GM12878 (cell line): ENCODE measurements around the gene STX7. TPM values are rescaled to one million over a fixed set of nuclear protein-coding genes. Genes with fewer than 3 reads are reported as not detected.

ENCODE experiments used
- ATF7 ChIP-seq: fragments of 450-650 bp; IDR thresholded peaks from 2 replicates; pipeline ENCODE4 v1.6.1; 2016; ENCODE audit warnings: low read depth, mild to moderate bottlenecking
- CBX5 ChIP-seq: sonication (generic); IDR thresholded peaks from 2 replicates; pipeline ENCODE4 v1.6.1; 2016; ENCODE audit warnings: low read depth, moderate library complexity, mild to moderate bottlenecking, inconsistent platforms
- CEBPB ChIP-seq, 2 experiments: fragments of 150-350 bp in 1 of 2; IDR thresholded peaks; 2 replicates each; pipeline ENCODE4 v1.6.1; 2012 to 2014; ENCODE audit warnings: low read depth in 2 of 2, low read length in 2 of 2, borderline replicate concordance in 1 of 2, inconsistent platforms in 1 of 2
- CREB1 ChIP-seq: IDR thresholded peaks from 2 replicates; pipeline ENCODE4 v1.6.1; 2012; ENCODE audit warnings: low read depth, mild to moderate bottlenecking, inconsistent platforms
- E2F8 ChIP-seq: fragments of 450-650 bp; IDR thresholded peaks from 2 replicates; pipeline ENCODE4 v1.6.1; 2018; ENCODE audit warnings: mild to moderate bottlenecking, low read depth, moderate library complexity; ENCODE audit not compliant: partially characterized antibody
- IKZF1 ChIP-seq: fragments of 450-650 bp; conservative IDR thresholded peaks from 2 replicates; pipeline ENCODE4 v1.6.1; 2017; ENCODE audit warnings: antibody characterized with exemption, mild to moderate bottlenecking
- IKZF2 ChIP-seq, 2 experiments: fragments of 450-650 bp; IDR thresholded peaks; 2 replicates each; pipeline ENCODE4 v1.6.1; 2017; ENCODE audit warnings: mild to moderate bottlenecking in 2 of 2, moderate library complexity in 2 of 2
- IRF3 ChIP-seq: fragments of 450-650 bp; IDR thresholded peaks from 2 replicates; pipeline ENCODE4 v1.6.1; 2014; ENCODE audit warnings: mild to moderate bottlenecking
- IRF4 ChIP-seq: IDR thresholded peaks from 2 replicates; pipeline ENCODE4 v1.6.1; 2011; ENCODE audit warnings: low read depth, low read length
- JUNB ChIP-seq: IDR thresholded peaks from 2 replicates; pipeline ENCODE4 v1.6.1; 2016; ENCODE audit warnings: antibody characterized with exemption, mild to moderate bottlenecking
- MTA2 ChIP-seq: fragments of 450-650 bp; IDR thresholded peaks from 2 replicates; pipeline ENCODE4 v1.6.1; 2016; ENCODE audit warnings: low read depth, mild to moderate bottlenecking, moderate library complexity
- POLR2A ChIP-seq: IDR thresholded peaks from 2 replicates; pipeline ENCODE4 v1.6.1; 2011; ENCODE audit warnings: low read depth, mild to moderate bottlenecking, low read length
- POLR2AphosphoS2 ChIP-seq: IDR thresholded peaks from 2 replicates; pipeline ENCODE4 v1.6.1; 2011; ENCODE audit warnings: low read depth, mild to moderate bottlenecking, low read length, improper control_type of control experiment, moderate library complexity
- POLR2AphosphoS5 ChIP-seq: IDR thresholded peaks from 2 replicates; pipeline ENCODE4 v1.6.1; 2011; ENCODE audit warnings: mild to moderate bottlenecking, low read length, inconsistent platforms
- RUNX3 ChIP-seq: IDR thresholded peaks from 2 replicates; pipeline ENCODE4 v1.6.1; 2012; ENCODE audit warnings: low read length, inconsistent platforms
- TCF7 ChIP-seq: IDR thresholded peaks from 2 replicates; pipeline ENCODE4 v1.6.1; 2014; ENCODE audit warnings: antibody characterized with exemption, borderline replicate concordance
- ZBTB40 ChIP-seq: fragments of 450-650 bp; IDR thresholded peaks from 2 replicates; pipeline ENCODE4 v1.6.1; 2016; ENCODE audit warnings: mild to moderate bottlenecking, moderate library complexity, borderline replicate concordance
- ZNF274 ChIP-seq: IDR thresholded peaks from one replicate; pipeline ENCODE4 v1.8.0; 2011; ENCODE audit not compliant: insufficient read length, insufficient read depth
- ZNF687 ChIP-seq: fragments of 450-650 bp; IDR thresholded peaks from 2 replicates; pipeline ENCODE4 v1.6.1; 2017; ENCODE audit warnings: mild to moderate bottlenecking, moderate library complexity
- polyA plus RNA-seq, 11 experiments: library from polyadenylated mRNA; depleted of rRNA in 4 of 11; unstranded in 6 of 11; stranded (reverse) in 5 of 11; fragments of >200 nt; fragmentation: Nextera tagmentation in 4 of 11; fragmentation: Illumina TruSeq in 1 of 11; extraction: Ambion mirVana in 4 of 11; extraction: Trizol in 1 of 11; gene quantifications; 1 replicate in 1 of 11; 2 replicates in 10 of 11; pipeline versions ENCODE4 v1.2.1 to v1.2.3, GENCODE V29; 2011 to 2016; ENCODE audit warnings: inconsistent platforms in 2 of 11, missing spikeins in 2 of 11, low read depth in 1 of 11
- total RNA-seq, 4 experiments: library from RNA; depleted of rRNA in 3 of 4; stranded (reverse); fragments of >200 nt in 3 of 4; fragmentation: Illumina TruSeq in 1 of 4; extraction: Trizol in 1 of 4; gene quantifications; 2 replicates each; pipeline versions ENCODE4 v1.2.1 to v1.2.3, GENCODE V29; 2013 to 2021

Gene STX7
- total and polyA plus RNA-seq, 10 of the 15 experiments (the other 5 are each of a cell fraction or from before 2014, with no cell fraction given): 26.5 to 75.5 (median 51.3) TPM

GRCh38 chr6:132495604-132496079 is 17.3 kb downstream of the STX7 start (continued):
- TF ChIP-seq ZNF274 (no peak), CREB1 (0 out of 2 replicates have a peak, but pooled peaks have one; percentile 11), ZNF687 (no peak), POLR2AphosphoS2 (no peak), TCF7 (0 out of 2 replicates have a peak, but pooled peaks have one; percentile 12), JUNB (peak; percentile 83), RUNX3 (peak; percentile 53), IKZF1 (no peak; the same call in 1 of the 2 replicates), CEBPB (IDR thresholded peaks at IDR 0.05; ENCODE audit: borderline replicate concordance in 1 of 2, low read depth in 2 of 2, low read length in 2 of 2) (no peak), ATF7 (peak; percentile 54; the same call in 1 of the 2 replicates), POLR2AphosphoS5 (no peak), CBX5 (0 out of 2 replicates have a peak, but pooled peaks have one; percentile 44), POLR2A (no peak), E2F8 (no peak), IKZF2 (IDR thresholded peaks at IDR 0.05) (peak; percentile 18 to 30; a peak in 2 of 4 replicates), IRF3 (no peak), MTA2 (peak; percentile 96), IRF4 (0 out of 2 replicates have a peak, but pooled peaks have one; percentile 9), ZBTB40 (no peak)
